Stimulated activated CD4-positive, alpha-beta T cell treated with anti-CD3 and anti-CD28 coated beads, Interleukin-12 subunit alpha, Interleukin-12 subunit beta, amount 100 ng/mL, for 48 hours (primary cell): Measurements from ENCODE around the gene CREBBP.

Experiments used
- DNase-seq, 3 donors: peaks; one replicate each; pipeline ENCODE4 v3.0.0-alpha.2; 2020; ENCODE audit warnings: low read depth in 2 of 3, low spot score in 1 of 3

The CREBBP gene

GRCh38 chr16:3797904-3798811, 82.4 kb downstream of the CREBBP start:
- DNase-seq, result no peak

DNA sequence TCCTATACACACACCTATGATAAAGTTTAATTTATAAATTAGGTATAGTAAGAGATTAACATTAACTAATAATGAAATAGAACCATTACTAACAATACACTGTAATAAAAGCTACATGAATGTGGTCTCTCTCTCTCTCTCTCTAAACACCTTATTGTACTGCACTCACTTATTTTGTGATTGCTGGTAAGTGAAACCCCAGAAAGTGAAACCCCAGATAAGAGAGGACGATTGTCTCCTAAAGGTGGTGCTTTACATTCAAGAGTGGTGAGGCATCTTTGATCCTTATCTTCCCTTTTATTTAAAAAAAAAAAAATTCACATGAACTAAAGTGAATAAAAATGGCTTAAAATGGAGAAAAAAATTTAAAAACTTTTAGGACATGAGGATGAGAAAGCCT, 83.0 kb downstream of the CREBBP start:
- DNase-seq, result no peak

GRCh38 chr16:3793161-3793576, 87.3 kb downstream of the CREBBP start:
- no peak for DNase-seq

DNA sequence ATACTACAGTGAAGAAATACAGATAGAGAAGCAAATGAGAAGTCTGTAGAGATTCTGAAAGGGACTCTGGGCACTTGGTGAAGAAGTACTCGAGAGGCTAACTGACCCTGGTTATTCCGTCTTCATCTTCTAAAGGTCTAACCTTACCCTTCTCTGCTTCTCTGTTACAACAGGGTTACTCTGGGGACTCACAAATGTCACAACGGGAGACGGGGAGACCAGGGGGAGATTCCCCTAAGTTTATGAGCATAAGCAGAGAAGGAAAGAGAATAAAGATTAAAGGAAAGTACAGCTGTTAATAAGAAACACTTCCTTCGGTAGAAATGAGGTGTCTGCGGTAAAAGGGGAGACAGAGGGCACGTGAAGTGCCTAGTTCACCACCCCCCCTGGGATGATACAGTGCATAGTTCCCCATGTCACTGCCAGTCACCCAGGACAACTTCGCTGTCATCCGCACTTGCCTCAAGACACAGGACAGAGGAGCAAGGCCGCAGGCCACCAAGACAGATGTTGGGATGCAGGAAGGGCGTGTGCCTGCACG, 88.0 kb downstream of the CREBBP start:
- DNase-seq, result no peak

GRCh38 chr16:3791701-3792100, 88.8 kb downstream of the CREBBP start:
- DNase-seq, result no peak

- no peak for DNase-seq
Measured at GRCh38 chr16:3789375-3790099, 91.0 kb downstream of the CREBBP start.

- no peak for DNase-seq
Measured at GRCh38 chr16:3788711-3789374, 91.7 kb downstream of the CREBBP start.

DNA sequence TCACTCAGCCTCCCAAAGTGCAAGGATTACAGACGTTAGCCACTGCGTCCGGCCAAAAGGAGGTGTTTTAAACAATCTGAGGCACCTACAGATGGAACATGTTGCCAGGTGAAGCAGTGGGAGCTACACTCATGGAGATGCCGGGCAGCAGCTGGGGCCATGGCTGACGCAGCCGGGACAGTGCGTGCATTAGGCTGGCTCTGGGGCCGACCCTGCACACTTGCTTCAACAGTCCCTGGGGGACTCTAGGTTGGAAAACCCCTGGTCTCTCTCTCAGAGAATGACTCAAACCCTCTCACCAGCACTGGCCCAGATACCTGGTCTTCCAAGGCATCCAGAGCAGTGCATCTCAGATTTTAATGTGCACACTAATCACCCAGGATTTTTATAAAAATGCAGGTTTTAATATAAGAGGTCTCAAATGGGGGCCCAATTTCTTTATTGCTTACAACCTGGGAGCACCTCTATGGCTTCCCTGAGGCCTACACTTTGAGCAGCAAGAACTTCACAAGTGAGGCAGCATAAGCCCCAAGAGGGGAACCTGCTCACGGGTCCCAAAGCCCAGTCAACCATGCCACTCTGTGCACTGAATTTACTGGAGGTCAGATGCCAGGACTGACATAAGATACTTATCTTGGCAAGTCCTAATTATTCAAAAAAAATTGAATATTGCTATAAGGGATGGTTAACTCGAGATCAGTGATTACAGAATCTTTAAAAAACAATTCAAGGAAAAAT, 92.4 kb downstream of the CREBBP start:
- DNase-seq, result no peak

- no peak for DNase-seq
Measured at GRCh38 chr16:3785413-3785812, 95.1 kb downstream of the CREBBP start.

GRCh38 chr16:3783516-3783915, 97.0 kb downstream of the CREBBP start:
- DNase-seq, result no peak

GRCh38 chr16:3782566-3782965, 97.9 kb downstream of the CREBBP start:
- DNase-seq, result no peak

GRCh38 chr16:3781421-3781820, 99.1 kb downstream of the CREBBP start:
- no peak for DNase-seq

- DNase-seq, result no peak
Measured at GRCh38 chr16:3780570-3780969, 99.9 kb downstream of the CREBBP start.

DNA sequence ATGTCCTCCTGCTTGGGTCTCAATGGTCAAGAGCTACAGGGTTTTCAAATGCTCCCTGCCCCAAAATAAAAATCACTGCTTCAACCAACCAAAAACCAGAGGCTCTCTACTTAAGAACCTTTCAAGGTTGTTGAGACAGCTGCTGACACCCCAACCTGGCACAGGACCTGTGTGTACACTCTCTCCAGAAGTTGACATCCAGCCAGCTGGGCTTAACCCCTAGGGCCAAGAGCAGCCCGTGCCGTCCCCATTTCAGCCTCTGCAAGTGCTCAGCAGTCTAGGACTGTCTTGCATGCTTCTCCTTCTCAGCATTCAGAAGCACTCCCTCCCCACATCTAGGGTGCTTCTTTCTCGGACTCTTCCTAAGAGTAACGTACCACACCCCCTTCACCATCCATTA, 104.2 kb downstream of the CREBBP start:
- DNase-seq, result no peak

- DNase-seq, result no peak
Measured at GRCh38 chr16:3774819-3775218, 105.7 kb downstream of the CREBBP start.

GRCh38 chr16:3774156-3774767, 106.3 kb downstream of the CREBBP start:
- no peak for DNase-seq

GRCh38 chr16:3773663-3774062, 106.8 kb downstream of the CREBBP start:
- no peak for DNase-seq

DNA sequence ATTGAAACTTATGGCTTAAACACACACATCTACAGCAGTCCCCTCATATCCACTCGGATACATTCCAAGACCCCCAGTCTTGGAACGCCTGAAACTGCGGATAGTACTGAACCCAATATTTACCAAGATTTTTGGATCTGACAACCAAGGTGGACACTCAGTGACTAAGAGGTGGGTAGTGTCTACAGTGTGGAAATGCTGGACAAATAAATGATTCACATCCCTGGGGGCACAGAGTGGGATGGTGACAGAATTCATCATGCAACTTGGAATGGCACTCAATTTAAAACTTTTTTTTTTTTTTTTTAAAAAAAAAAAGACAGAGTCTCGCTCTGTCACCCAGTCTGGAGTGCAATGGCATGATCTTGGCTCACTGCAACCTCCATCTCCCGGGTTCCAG, 109.0 kb downstream of the CREBBP start:
- DNase-seq, result no peak

GRCh38 chr16:3770530-3770929, 110.0 kb downstream of the CREBBP start:
- no peak for DNase-seq

DNA sequence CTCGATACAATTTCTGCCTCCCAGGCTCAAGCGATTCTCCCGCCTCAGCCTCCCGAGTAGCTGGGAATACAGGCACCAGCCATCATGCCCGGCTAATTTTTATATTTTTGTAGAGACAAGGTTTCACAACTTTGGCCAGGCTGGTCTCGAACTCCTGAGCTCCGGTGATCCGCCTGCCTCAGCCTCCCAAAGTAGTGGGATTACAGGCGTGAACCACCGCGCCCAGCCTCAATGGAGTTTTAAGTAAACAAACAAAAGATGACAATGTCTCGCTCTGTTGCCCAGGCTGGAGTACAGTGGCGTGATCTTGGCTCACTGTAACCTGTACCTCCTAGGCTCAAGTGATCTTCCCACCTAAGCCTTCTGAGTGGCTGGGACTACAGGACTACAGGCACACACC, 110.6 kb downstream of the CREBBP start:
- no peak for DNase-seq
